Omental fat pad (tissue), 4 donors: ENCODE data around the gene IL1RAPL1. TPM values are rescaled to one million over a fixed set of nuclear protein-coding genes. Genes with fewer than 3 reads are reported as not detected.

Source experiments
- ATAC-seq: fragments of 150-250 bp; one replicate; pipeline ENCODE4 v1.9.1; 2016; ENCODE audit warnings: mild to moderate bottlenecking, moderate library complexity; ENCODE audit not compliant: low FRiP score
- DNase-seq: peaks from one replicate; pipeline ENCODE4 v3.0.0-alpha.2; 2019; ENCODE audit warnings: low spot score
- CTCF ChIP-seq, 3 donors: fragments of 450-650 bp; IDR thresholded peaks; one replicate each; pipeline ENCODE4 v1.5.1; 2016 to 2017; ENCODE audit warnings: antibody characterized with exemption in 3 of 3, mild to moderate bottlenecking in 3 of 3, moderate library complexity in 2 of 3
- total RNA-seq, 4 donors: library from RNA; depleted of rRNA; stranded (reverse); fragments of >200 nt; gene quantifications; one replicate each; pipeline ENCODE4 v1.1.0, GENCODE V29; 2016

Gene IL1RAPL1
- total RNA-seq, 4 donors from 2014 or later: 0.13 to 0.93 (median 0.42) TPM

GRCh38 chrX:29690061-29690460 lies 1102.8 kb downstream of the IL1RAPL1 start:
- TF ChIP-seq CTCF (IDR thresholded peaks at IDR 0.05): no peak
- ATAC-seq: no peak

GRCh38 chrX:29691044-29691443 lies 1103.8 kb downstream of the IL1RAPL1 start:
- TF ChIP-seq CTCF (IDR thresholded peaks at IDR 0.05): no peak
- no peak for DNase-seq
- no peak for ATAC-seq

More at GRCh38 chrX:29690061-29690460, 1102.8 kb downstream of the IL1RAPL1 start:
- DNase-seq: no peak

DNA sequence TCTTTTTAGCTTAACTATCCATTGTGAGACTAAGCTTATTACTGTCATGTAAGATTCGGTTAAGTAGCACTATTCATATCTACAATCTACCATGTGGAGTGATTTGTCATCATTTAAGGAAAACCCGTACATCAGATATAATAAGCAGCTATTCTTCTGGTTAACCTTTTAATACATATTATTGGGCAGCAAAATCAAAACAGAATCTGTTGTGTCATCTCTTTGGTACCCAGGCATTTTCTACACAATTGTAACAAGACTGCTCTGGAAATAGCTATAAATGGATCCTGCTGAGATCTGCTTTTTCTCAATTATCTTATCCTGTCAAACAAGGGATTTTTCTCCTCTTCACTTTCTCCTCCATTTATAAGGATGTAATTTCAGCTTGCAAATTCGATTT lies 1106.7 kb downstream of the IL1RAPL1 start:
- TF ChIP-seq CTCF (IDR thresholded peaks at IDR 0.05): no peak
- no peak for DNase-seq
- no peak for ATAC-seq

GRCh38 chrX:29699239-29699638 lies 1112.0 kb downstream of the IL1RAPL1 start:
- no peak for DNase-seq
- no peak for ATAC-seq
- no peak for TF ChIP-seq CTCF (IDR thresholded peaks at IDR 0.05)

- no peak for TF ChIP-seq CTCF (IDR thresholded peaks at IDR 0.05)
Observed at GRCh38 chrX:29707088-29707487, 1119.8 kb downstream of the IL1RAPL1 start.

GRCh38 chrX:29721152-29721551 lies 1133.9 kb downstream of the IL1RAPL1 start:
- TF ChIP-seq CTCF (IDR thresholded peaks at IDR 0.05): no peak
- ATAC-seq (no peak), DNase-seq (no peak)

More at GRCh38 chrX:29707088-29707487, 1119.8 kb downstream of the IL1RAPL1 start:
- ATAC-seq (no peak), DNase-seq (no peak)

- no peak for DNase-seq
- TF ChIP-seq CTCF (IDR thresholded peaks at IDR 0.05): no peak
- no peak for ATAC-seq
Observed at GRCh38 chrX:29724316-29724715, 1137.1 kb downstream of the IL1RAPL1 start.
